ENCODE measurements around the gene ARHGEF16. TPM values are rescaled to one million over a fixed set of nuclear protein-coding genes. Genes with fewer than 3 reads are reported as not detected.

The ARHGEF16 gene
- total RNA-seq, 4 donors from 2014 or later = 0.42 to 0.98 (median 0.69) TPM

DNA sequence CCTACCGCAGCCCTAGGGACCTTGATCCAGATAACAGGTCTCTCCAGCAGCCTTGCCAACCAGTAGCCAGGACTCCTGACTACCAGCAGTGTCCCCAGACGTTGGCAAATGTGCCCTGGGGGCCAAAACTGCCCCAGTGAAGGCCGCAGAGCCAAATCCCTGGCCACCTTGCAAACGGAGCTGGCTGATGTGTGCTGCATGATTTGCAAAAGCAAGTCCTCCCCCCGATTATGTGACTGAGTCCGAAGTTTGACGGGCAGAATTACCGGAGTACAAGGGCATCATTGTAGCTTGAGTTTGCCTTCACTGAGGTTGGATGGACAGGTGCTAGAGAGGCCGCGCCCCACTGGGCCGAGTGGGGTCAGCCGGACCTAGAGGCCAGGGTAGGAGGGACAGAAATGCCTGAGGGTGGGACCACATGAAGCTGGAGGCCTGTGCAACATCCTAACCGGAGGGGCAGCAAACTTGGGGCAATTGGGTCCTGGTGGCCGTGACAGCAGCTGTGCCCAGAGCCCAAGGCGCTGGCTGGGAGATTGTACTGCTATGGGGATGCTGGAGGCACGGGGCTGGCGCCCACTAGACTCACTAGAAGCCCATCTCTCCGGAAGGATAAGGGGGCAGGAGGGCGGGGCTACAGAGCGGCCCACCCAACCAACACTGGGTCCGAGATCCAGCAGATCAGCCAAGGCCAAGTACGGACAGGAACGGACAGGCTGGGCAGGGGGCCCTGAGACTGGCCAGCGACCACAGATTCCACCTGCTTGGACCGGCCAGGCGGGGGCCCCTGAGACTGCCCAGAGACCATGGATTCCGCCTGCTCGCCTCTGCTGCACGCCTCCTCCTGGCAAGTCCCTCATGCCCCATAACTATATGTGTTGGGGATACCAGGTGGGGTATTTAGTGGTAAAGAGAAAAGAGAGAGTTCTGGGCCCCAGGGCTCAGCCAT, 2.8 kb downstream of the ARHGEF16 start:
- 82% methylated on average over 16 of the region's 29 CpGs for WGBS
- H3K27me3 ChIP-seq = peaks cover 5 to 52% (median 28%) of the 10 kb centered on the region in 4 donors
- H3K4me3 ChIP-seq = no peak overlapping the region
- TF ChIP-seq POLR2A (IDR thresholded peaks at IDR 0.05; ENCODE audit: low read depth) (no peak), EP300 (IDR thresholded peaks at IDR 0.05) (no peak), POLR2AphosphoS5 (IDR thresholded peaks at IDR 0.05) (no peak)
- TF ChIP-seq, protein P1, sequence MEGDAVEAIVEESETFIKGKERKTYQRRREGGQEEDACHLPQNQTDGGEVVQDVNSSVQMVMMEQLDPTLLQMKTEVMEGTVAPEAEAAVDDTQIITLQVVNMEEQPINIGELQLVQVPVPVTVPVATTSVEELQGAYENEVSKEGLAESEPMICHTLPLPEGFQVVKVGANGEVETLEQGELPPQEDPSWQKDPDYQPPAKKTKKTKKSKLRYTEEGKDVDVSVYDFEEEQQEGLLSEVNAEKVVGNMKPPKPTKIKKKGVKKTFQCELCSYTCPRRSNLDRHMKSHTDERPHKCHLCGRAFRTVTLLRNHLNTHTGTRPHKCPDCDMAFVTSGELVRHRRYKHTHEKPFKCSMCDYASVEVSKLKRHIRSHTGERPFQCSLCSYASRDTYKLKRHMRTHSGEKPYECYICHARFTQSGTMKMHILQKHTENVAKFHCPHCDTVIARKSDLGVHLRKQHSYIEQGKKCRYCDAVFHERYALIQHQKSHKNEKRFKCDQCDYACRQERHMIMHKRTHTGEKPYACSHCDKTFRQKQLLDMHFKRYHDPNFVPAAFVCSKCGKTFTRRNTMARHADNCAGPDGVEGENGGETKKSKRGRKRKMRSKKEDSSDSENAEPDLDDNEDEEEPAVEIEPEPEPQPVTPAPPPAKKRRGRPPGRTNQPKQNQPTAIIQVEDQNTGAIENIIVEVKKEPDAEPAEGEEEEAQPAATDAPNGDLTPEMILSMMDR (IDR thresholded peaks at IDR 0.05) = no peak
- H3K4me1 ChIP-seq = peaks cover 28 to 45% (median 41%) of the 10 kb centered on the region in 4 donors
- no peaks in the 10 kb centered on the region for H3K36me3 ChIP-seq
- DNase-seq (ENCODE audit: extremely low spot score) = no peak
- no peak overlapping the region for H3K27ac ChIP-seq (replicated peaks in 1 of 4)
- H3K9me3 ChIP-seq = no peaks in the 10 kb centered on the region
- intact Hi-C loops (cut with DNase I) = no loop called here

DNA sequence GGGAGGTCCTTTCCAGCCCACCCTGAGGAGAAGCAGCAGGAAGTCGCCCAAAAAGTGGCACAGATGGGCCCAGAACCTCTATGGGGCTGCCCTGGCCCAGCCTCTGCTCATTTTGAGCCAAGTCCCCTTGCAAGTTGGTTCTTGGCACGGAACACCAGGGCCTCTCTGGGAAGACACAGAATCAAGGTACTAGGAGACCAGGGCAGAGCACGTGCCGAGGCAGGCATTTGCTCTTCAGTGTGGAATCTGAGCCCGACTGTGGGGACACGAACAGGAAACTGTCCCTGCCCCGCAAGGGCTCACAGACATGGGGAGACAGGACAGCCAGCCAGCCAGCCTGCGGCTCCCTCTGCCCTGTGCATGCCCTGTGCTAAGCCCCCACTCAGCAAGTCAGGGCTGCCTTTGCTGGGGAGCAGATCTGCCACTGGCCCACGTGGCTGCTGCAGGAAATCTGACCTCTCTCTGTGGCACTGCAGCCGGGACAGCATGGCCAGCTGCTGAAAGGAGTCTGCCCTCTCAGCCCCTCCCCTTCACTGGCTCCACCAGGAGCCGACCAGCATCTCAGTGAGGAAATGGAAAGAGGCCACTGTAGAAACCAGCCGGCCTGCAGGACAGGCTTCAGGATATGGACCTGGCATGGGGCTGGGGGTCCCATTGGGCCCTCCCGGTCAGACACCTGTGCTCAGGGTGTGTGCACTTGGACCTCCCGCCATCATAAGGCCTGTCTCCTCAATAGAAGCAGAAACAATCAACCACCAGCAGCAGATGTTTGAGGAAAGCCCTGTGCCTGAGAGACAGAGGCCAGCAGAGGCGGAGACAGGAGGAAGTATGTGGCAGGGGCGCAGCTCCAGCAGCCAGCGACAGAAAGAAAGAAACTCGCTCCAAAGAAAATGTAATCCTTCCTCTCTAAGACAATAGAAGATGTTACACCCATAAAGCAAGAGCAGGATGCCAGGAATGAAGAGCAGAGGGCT, 3.7 kb downstream of the ARHGEF16 start:
- no peak overlapping the region for H3K27ac ChIP-seq (replicated peaks in 1 of 4)
- whole genome bisulfite sequencing = 60% methylated on average over 8 of the region's 18 CpGs
- peaks cover 27 to 39% (median 37%) of the 10 kb centered on the region in 4 donors for H3K4me1 ChIP-seq
- H3K4me3 ChIP-seq = no peak overlapping the region
- intact Hi-C loops (cut with DNase I) = no loop called here
- TF ChIP-seq, protein P1 (IDR thresholded peaks at IDR 0.05) = no peak
- TF ChIP-seq POLR2A (IDR thresholded peaks at IDR 0.05; ENCODE audit: low read depth) = no peak
- TF ChIP-seq POLR2AphosphoS5 (IDR thresholded peaks at IDR 0.05) = no peak
- TF ChIP-seq EP300 (IDR thresholded peaks at IDR 0.05) = no peak
- no peaks in the 10 kb centered on the region for H3K9me3 ChIP-seq
- DNase-seq (ENCODE audit: extremely low spot score) = no peak
- peaks cover 0 to 48% (median 20%) of the 10 kb centered on the region in 4 donors for H3K27me3 ChIP-seq
- no peaks in the 10 kb centered on the region for H3K36me3 ChIP-seq

DNA sequence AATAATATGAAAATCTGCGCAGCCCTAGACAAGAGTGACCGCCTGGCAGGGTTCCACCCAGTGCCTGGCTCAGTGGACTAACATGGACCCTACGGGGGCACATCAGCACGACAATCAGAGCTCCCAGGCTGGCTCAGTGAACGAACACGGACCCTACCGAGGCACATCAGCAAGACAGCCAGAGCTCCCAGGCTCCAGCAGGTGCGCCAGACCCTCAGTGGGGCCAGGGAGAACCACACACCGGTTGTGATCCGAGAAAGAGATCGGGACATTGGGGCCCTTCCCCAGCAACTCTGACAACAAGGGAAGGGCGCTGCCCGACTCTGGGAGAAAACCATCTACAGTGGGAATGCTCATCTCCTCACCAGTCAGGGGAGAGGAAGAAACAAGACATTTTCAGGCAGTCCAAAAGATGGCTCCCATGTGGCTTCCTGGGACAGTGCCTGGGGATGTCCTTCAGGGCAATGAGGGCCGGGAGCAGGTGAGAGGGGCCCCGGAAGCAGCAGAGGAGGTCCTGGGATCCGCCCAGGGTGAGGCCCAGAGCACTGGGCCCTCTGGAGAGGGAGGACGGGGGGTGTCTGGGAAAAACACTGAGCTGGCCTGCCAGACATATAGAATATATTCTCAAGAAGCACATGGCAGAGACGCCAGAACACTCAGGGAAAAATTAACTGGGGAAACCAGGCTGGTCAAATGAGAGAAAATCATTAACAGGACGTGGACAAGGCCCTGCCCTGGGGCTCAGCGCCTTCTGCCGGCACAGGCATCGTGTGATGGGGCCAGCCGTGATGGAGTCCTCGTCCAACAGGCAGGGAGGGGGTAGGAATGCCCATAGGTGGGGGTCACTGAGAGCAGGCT, 4.8 kb downstream of the ARHGEF16 start:
- Histone ChIP-seq H3K27me3 (peaks cover 0 to 37% (median 10%) of the 10 kb centered on the region in 4 donors), H3K27ac (replicated peaks in 1 of 4) (peak overlapping the region in 2 of 4 donors; percentile 10 to 42), H3K4me1 (peaks cover 17 to 28% (median 26%) of the 10 kb centered on the region in 4 donors), H3K4me3 (no peak overlapping the region), H3K9me3 (no peaks in the 10 kb centered on the region), H3K36me3 (no peaks in the 10 kb centered on the region)
- intact Hi-C loops (cut with DNase I) = no loop called here
- 83% methylated on average over 24 of the region's 24 CpGs for WGBS
- TF ChIP-seq EP300 (IDR thresholded peaks at IDR 0.05) (no peak), POLR2A (IDR thresholded peaks at IDR 0.05; ENCODE audit: low read depth) (no peak), POLR2AphosphoS5 (IDR thresholded peaks at IDR 0.05) (no peak)
- TF ChIP-seq, protein P1 (IDR thresholded peaks at IDR 0.05) = no peak
- DNase-seq (ENCODE audit: extremely low spot score) = no peak
